Right lung (tissue), 5 donors: Measurements from ENCODE around the gene TERC. TPM values are rescaled to one million over a fixed set of nuclear protein-coding genes. Genes with fewer than 3 reads are reported as not detected.
"Not testable (repeated sequence)": the region's sequence is repeated elsewhere in the genome, so short reads cannot be mapped to it uniquely, and the experiment has no call there.

Experiments used
- DNase-seq, 2 donors: peaks; one replicate each; pipeline ENCODE4 v3.0.0-alpha.2; 2013
- polyA plus RNA-seq, 5 donors: library from polyadenylated mRNA; unstranded; fragments of 120-200 nt; gene quantifications; one replicate each; pipeline versions ENCODE4 v1.2.1 to v1.2.3, GENCODE V29; 2013; ENCODE audit warnings: inconsistent platforms in 1 of 5, low replicate concordance in 1 of 5; ENCODE audit not compliant: insufficient read length in 5 of 5, insufficient read depth in 1 of 5

TERC gene
- polyA plus RNA-seq, 5 donors = 0.46 TPM; not detected in 4

- peak; percentile 79 to 84 for DNase-seq
These were observed 7.5 kb upstream of the TERC start for GRCh38 chr3:169772305-169772896.

- peak; percentile 85 to 91 for DNase-seq
These were observed 6.8 kb upstream of the TERC start for GRCh38 chr3:169771497-169772304.

- DNase-seq = peak; percentile 51 to 68
These were observed 4.7 kb upstream of the TERC start, which contains the start of gene ACTRT3 for GRCh38 chr3:169769287-169770181. TSS of gene ACTRT3 (minus strand) at chr3:169769561. CDS start at chr3:169769520, 41 bp downstream.

GRCh38 chr3:169764312-169764881 is 463 bp downstream of the TERC start:
- DNase-seq = peak; percentile 56 to 72

GRCh38 chr3:169760479-169760878 is 4.4 kb downstream of the TERC start:
- DNase-seq = no peak

GRCh38 chr3:169759256-169759655 is 5.6 kb downstream of the TERC start:
- DNase-seq = no peak

- DNase-seq = no peak
These were observed 6.4 kb downstream of the TERC start for GRCh38 chr3:169758359-169758994.

- no peak for DNase-seq
These were observed 9.4 kb downstream of the TERC start for GRCh38 chr3:169755488-169755887.

- no peak for DNase-seq
These were observed 10.1 kb downstream of the TERC start for GRCh38 chr3:169754711-169755110.

GRCh38 chr3:169751875-169752274 is 13.0 kb downstream of the TERC start:
- no peak for DNase-seq

GRCh38 chr3:169750665-169751064 is 14.2 kb downstream of the TERC start:
- DNase-seq = no peak

GRCh38 chr3:169748670-169749069 is 16.2 kb downstream of the TERC start:
- no peak for DNase-seq

- DNase-seq = no peak
These were observed 17.9 kb downstream of the TERC start for GRCh38 chr3:169746924-169747323.

- DNase-seq = peak in 1 of 2 donors; percentile 21
These were observed 20.4 kb downstream of the TERC start for GRCh38 chr3:169744366-169745054.

- no peak for DNase-seq
These were observed 25.8 kb downstream of the TERC start for GRCh38 chr3:169739067-169739466.

GRCh38 chr3:169731857-169732256 is 33.0 kb downstream of the TERC start:
- DNase-seq = not testable (repeated sequence)

- DNase-seq = no peak
These were observed 42.1 kb downstream of the TERC start for GRCh38 chr3:169722724-169723123.

GRCh38 chr3:169718415-169718814 is 46.4 kb downstream of the TERC start:
- DNase-seq = not testable (repeated sequence)
